Spleen (tissue), 11 donors: ENCODE results near the gene CNTNAP2. TPM values are rescaled to one million over a fixed set of nuclear protein-coding genes. Genes with fewer than 3 reads are reported as not detected.

Source experiments
- DNase-seq: peaks from one replicate; pipeline ENCODE4 v3.0.0-alpha.2; 2020
- H3K27ac ChIP-seq, 8 donors: fragments of 200-600 bp; sonication (generic) in 7 of 8; 1 replicate in 4 of 8; 2 replicates in 4 of 8; pipeline versions ENCODE4 v1.5.0 to v1.8.0; 2016 to 2021; ENCODE audit warnings: inconsistent platforms in 4 of 8, mild to moderate bottlenecking in 4 of 8, moderate library complexity in 1 of 8
- H3K27me3 ChIP-seq, 7 donors: fragments of 200-600 bp; sonication (generic) in 6 of 7; replicated peaks in 1 of 7; 1 replicate in 4 of 7; 2 replicates in 3 of 7; pipeline versions ENCODE4 v1.5.0 to v1.8.0; 2016 to 2021; ENCODE audit warnings: inconsistent platforms in 3 of 7, mild to moderate bottlenecking in 1 of 7
- H3K36me3 ChIP-seq, 6 donors: fragments of 200-600 bp; sonication (generic) in 5 of 6; 1 replicate in 4 of 6; 2 replicates in 2 of 6; pipeline versions ENCODE4 v1.5.0 to v1.8.0; 2016 to 2021; ENCODE audit warnings: inconsistent platforms in 2 of 6
- H3K4me1 ChIP-seq, 6 donors: fragments of 200-600 bp; sonication (generic) in 5 of 6; 1 replicate in 3 of 6; 2 replicates in 3 of 6; pipeline versions ENCODE4 v1.5.0 to v1.8.0; 2016 to 2021; ENCODE audit warnings: inconsistent platforms in 3 of 6
- H3K4me3 ChIP-seq, 8 donors: fragments of 200-600 bp; sonication (generic) in 7 of 8; 1 replicate in 4 of 8; 2 replicates in 4 of 8; pipeline versions ENCODE4 v1.5.0 to v1.8.0; 2016 to 2021; ENCODE audit warnings: inconsistent platforms in 4 of 8, mild to moderate bottlenecking in 4 of 8, moderate library complexity in 2 of 8
- H3K9me3 ChIP-seq, 8 donors: fragments of 200-600 bp; sonication (generic) in 7 of 8; 1 replicate in 4 of 8; 2 replicates in 4 of 8; pipeline versions ENCODE4 v1.5.0 to v1.8.0; 2016 to 2021; ENCODE audit warnings: inconsistent platforms in 4 of 8
- CTCF ChIP-seq, 11 experiments: fragments of 200-600 bp in 7 of 11; fragments of 450-650 bp in 4 of 11; sonication (generic) in 4 of 11; IDR thresholded peaks in 8 of 11; conservative IDR thresholded peaks in 3 of 11; 1 replicate in 7 of 11; 2 replicates in 4 of 11; pipeline versions ENCODE4 v1.4.0 to v1.8.0; 2016 to 2021; ENCODE audit warnings: antibody characterized with exemption in 11 of 11, inconsistent platforms in 4 of 11, mild to moderate bottlenecking in 1 of 11
- POLR2A ChIP-seq, 3 donors: fragments of 450-650 bp; IDR thresholded peaks; one replicate each; pipeline ENCODE4 v1.5.1; 2017; ENCODE audit warnings: antibody characterized with exemption in 3 of 3, mild to moderate bottlenecking in 1 of 3
- POLR2AphosphoS5 ChIP-seq, 3 donors: sonication (generic); formaldehyde crosslinking; IDR thresholded peaks; one replicate each; pipeline ENCODE4 v1.5.1; 2017; ENCODE audit warnings: antibody characterized with exemption in 3 of 3
- WGBS, 5 donors: extraction: QIAGEN DNeasy Blood & Tissue Kit in 3 of 5; methylation state at CpG; one replicate each; pipeline versions ENCODE4 v1.1.5 to v1.1.7; 2013 to 2018; 5-methylcytosine and 5-hydroxymethylcytosine counted together
- intact Hi-C: fragments of 100-400 bp; cut with DNase I; formaldehyde crosslinking; loops from one replicate; pipeline ENCODE4 v1.15.0; 2023; ENCODE audit warnings: low total_unique reads
- polyA plus RNA-seq, 3 donors: library from polyadenylated mRNA; stranded (reverse); fragments of 200-250 nt; gene quantifications; one replicate each; pipeline ENCODE4 v1.2.1, GENCODE V29; 2013
- total RNA-seq, 7 donors: library from RNA; depleted of rRNA in 3 of 7; stranded (reverse); fragments of >200 nt in 3 of 7; fragmentation: NEBNext Ultra II Directional in 4 of 7; extraction: Animal tissue kit (Norgen Biotek cat#: 25700) in 4 of 7; gene quantifications; one replicate each; pipeline versions ENCODE4 v1.1.0 to v1.2.1, GENCODE V29; 2016 to 2021
- donor health status: healthy with polysubstance abuse.
- donor health status: DM: no; HTN: no; CAD: no; lungs with moderate emphysema.
- donor health status: DM: no; HTN: no; CAD: no.
- donor health status: Bipolar disorder and iron deficiency.
- donor health status: healthy.
- donor health status: DM: no; HTN: no; CAD: no.
- donor health status: DM: yes; HTN: yes; CAD: no.

Gene CNTNAP2
- total and polyA plus RNA-seq, 10 donors: 0.13 to 2.0 (median 0.82) TPM

GRCh38 chr7:147296201-147296600 is 1179.6 kb downstream of the CNTNAP2 start:
- no peak for DNase-seq
- H3K9me3 ChIP-seq: no peaks in the 10 kb centered on the region
- H3K36me3 ChIP-seq: no peaks in the 10 kb centered on the region
- no peak overlapping the region for H3K4me3 ChIP-seq
- no peak overlapping the region for H3K27ac ChIP-seq
- TF ChIP-seq POLR2A (IDR thresholded peaks at IDR 0.05): no peak
- TF ChIP-seq POLR2AphosphoS5 (IDR thresholded peaks at IDR 0.05): no peak
- no peak for TF ChIP-seq CTCF (IDR thresholded peaks at IDR 0.05 in 8 of 11, conservative IDR thresholded peaks at IDR 0.05 in 3 of 11)
- H3K4me1 ChIP-seq: no peaks in the 10 kb centered on the region
- no peaks in the 10 kb centered on the region for H3K27me3 ChIP-seq
- intact Hi-C loops: no loop called here

- Histone ChIP-seq H3K27ac (no peak overlapping the region), H3K4me1 (no peaks in the 10 kb centered on the region), H3K36me3 (no peaks in the 10 kb centered on the region), H3K9me3 (no peaks in the 10 kb centered on the region), H3K27me3 (no peaks in the 10 kb centered on the region), H3K4me3 (no peak overlapping the region)
- TF ChIP-seq POLR2A (IDR thresholded peaks at IDR 0.05) (no peak), POLR2AphosphoS5 (IDR thresholded peaks at IDR 0.05) (no peak), CTCF (IDR thresholded peaks at IDR 0.05 in 8 of 11, conservative IDR thresholded peaks at IDR 0.05 in 3 of 11) (no peak)
- DNase-seq: no peak
- intact Hi-C loops: no loop called here
- 67 to 81% (median 75%) methylated on average over 1 of the region's 1 CpG for WGBS, 5 donors
Observed at GRCh38 chr7:147296986-147297385, 1180.4 kb downstream of the CNTNAP2 start.

- TF ChIP-seq POLR2AphosphoS5 (IDR thresholded peaks at IDR 0.05) (no peak), POLR2A (IDR thresholded peaks at IDR 0.05) (no peak), CTCF (IDR thresholded peaks at IDR 0.05 in 8 of 11, conservative IDR thresholded peaks at IDR 0.05 in 3 of 11) (no peak)
- intact Hi-C loops: no loop called here
- Histone ChIP-seq H3K9me3 (no peaks in the 10 kb centered on the region), H3K4me3 (no peak overlapping the region), H3K27ac (no peak overlapping the region), H3K27me3 (no peaks in the 10 kb centered on the region), H3K4me1 (no peaks in the 10 kb centered on the region), H3K36me3 (no peaks in the 10 kb centered on the region)
- WGBS, 5 donors: 8 to 27% (median 20%) methylated on average over 1 of the region's 1 CpG
- DNase-seq: no peak
Observed at GRCh38 chr7:147298611-147299043, 1182.0 kb downstream of the CNTNAP2 start.

- WGBS, 5 donors: 76 to 94% (median 83%) methylated on average over 1 of the region's 1 CpG
- H3K4me1 ChIP-seq: no peaks in the 10 kb centered on the region
- TF ChIP-seq CTCF (IDR thresholded peaks at IDR 0.05 in 8 of 11, conservative IDR thresholded peaks at IDR 0.05 in 3 of 11) (no peak), POLR2AphosphoS5 (IDR thresholded peaks at IDR 0.05) (no peak), POLR2A (IDR thresholded peaks at IDR 0.05) (no peak)
- H3K9me3 ChIP-seq: peaks cover 0 to 3% (median 0%) of the 10 kb centered on the region in 8 donors
- no peak overlapping the region for H3K4me3 ChIP-seq
- H3K27me3 ChIP-seq: no peaks in the 10 kb centered on the region
- no peak overlapping the region for H3K27ac ChIP-seq
- DNase-seq: no peak
- H3K36me3 ChIP-seq: no peaks in the 10 kb centered on the region
- intact Hi-C loops: no loop called here
Observed at GRCh38 chr7:147300293-147300692, 1183.7 kb downstream of the CNTNAP2 start.
